ENCODE results near the gene TLCD3B.

Gene TLCD3B

DNA sequence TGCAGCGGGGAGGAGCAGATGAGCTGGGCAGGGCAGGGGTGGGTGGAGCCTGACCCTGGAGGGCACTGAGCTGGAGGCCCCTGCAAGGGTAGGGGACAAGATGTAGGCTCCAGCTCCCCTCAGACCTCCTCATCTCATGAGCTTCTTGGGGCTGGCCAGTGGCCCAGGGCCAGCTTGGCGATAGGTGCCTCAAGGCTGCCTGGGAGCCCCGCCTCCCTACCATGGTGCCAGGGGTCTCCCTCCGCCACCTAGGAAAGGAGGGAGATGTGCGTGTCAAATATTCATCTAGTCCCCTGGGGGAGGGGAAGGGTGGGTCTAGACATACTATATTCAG, 39.5 kb downstream of the TLCD3B start:
- FAIRE-seq (no peak), DNase-seq (ENCODE audit: insufficient read length, low spot score) (no peak)
- TF ChIP-seq, protein P1, sequence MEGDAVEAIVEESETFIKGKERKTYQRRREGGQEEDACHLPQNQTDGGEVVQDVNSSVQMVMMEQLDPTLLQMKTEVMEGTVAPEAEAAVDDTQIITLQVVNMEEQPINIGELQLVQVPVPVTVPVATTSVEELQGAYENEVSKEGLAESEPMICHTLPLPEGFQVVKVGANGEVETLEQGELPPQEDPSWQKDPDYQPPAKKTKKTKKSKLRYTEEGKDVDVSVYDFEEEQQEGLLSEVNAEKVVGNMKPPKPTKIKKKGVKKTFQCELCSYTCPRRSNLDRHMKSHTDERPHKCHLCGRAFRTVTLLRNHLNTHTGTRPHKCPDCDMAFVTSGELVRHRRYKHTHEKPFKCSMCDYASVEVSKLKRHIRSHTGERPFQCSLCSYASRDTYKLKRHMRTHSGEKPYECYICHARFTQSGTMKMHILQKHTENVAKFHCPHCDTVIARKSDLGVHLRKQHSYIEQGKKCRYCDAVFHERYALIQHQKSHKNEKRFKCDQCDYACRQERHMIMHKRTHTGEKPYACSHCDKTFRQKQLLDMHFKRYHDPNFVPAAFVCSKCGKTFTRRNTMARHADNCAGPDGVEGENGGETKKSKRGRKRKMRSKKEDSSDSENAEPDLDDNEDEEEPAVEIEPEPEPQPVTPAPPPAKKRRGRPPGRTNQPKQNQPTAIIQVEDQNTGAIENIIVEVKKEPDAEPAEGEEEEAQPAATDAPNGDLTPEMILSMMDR (IDR thresholded peaks at IDR 0.05; ENCODE audit: insufficient read depth, missing control alignments): no peak

DNA sequence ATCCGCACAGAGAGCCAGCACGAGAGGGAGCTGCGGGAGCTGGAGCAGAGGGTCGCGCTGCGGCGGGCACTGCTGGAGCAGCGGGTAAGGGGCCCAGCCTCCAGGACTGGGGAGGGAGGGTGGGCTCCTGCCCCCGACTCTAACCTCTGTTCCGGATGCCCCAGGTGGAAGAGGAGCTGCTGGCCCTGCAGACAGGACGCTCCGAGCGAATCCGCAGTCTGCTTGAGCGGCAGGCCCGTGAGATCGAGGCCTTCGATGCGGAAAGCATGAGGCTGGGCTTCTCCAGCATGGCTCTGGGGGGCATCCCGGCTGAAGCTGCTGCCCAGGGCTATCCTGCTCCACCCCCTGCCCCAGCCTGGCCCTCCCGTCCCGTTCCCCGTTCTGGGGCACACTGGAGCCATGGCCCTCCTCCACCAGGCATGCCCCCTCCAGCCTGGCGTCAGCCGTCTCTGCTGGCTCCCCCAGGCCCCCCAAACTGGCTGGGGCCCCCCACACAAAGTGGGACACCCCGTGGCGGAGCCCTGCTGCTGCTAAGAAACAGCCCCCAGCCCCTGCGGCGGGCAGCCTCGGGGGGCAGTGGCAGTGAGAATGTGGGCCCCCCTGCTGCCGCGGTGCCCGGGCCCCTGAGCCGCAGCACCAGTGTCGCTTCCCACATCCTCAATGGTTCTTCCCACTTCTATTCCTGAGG, 40.0 kb downstream of the TLCD3B start:
- no peak for FAIRE-seq
- TF ChIP-seq, protein P1 (IDR thresholded peaks at IDR 0.05; ENCODE audit: insufficient read depth, missing control alignments): no peak
- DNase-seq (ENCODE audit: insufficient read length, low spot score): no peak

DNA sequence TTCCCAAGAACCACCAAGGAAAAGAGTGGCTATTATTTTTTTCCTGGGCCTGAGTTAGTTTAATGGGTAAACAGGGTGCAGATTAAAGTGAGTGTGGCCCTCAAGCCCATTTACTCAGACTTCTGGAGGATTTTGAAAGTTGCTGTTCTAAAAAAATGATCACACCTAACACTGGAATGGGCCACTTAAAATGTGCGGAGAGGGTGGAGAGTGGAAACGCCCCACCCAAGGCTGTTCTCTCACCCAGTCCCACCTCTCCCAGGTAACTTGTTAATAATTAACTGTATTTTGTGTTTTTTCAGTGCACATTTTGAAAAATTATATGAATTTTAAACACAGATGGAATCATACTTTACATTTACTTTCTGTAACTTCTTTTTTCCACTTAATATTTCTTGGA, 41.0 kb downstream of the TLCD3B start:
- DNase-seq (ENCODE audit: insufficient read length, low spot score) (no peak), FAIRE-seq (no peak)
- TF ChIP-seq, protein P1 (IDR thresholded peaks at IDR 0.05; ENCODE audit: insufficient read depth, missing control alignments): no peak

DNA sequence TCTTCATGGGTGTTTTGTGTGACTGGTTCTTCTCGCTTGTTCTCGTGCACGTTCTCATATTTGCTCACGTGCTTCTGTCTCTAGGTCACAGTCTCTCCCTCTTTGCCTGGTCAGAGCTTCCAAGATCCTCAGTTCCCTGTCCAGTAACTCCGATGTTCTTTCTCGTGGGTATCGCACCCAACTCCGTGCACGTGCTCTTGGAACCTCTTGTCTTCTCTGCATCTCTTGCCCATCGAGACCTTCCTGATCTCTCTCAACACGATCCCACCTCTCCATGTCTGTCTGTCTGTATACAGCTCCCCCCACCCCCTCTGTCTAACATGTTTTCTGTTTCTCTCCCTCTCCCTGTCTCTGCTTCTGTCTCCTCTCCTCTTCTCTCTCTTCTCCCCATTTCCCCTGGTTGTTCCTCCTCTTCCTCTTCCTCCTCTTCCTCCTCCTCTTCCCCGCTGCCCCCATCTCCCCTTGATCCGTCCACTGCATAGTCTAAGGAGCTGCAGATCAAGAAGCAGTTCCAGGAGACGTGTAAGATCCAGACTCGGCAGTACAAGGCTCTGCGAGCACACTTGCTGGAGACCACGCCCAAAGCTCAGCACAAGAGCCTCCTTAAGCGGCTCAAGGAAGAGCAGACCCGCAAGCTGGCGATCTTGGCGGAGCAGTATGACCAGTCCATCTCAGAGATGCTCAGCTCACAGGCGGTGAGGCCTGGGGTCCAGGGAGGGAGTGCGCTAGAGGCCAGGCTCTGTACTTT, 41.8 kb downstream of the TLCD3B start:
- TF ChIP-seq, protein P1 (IDR thresholded peaks at IDR 0.05; ENCODE audit: insufficient read depth, missing control alignments): no peak
- FAIRE-seq (peak; percentile 85), DNase-seq (ENCODE audit: insufficient read length, low spot score) (peak; percentile 85)

DNA sequence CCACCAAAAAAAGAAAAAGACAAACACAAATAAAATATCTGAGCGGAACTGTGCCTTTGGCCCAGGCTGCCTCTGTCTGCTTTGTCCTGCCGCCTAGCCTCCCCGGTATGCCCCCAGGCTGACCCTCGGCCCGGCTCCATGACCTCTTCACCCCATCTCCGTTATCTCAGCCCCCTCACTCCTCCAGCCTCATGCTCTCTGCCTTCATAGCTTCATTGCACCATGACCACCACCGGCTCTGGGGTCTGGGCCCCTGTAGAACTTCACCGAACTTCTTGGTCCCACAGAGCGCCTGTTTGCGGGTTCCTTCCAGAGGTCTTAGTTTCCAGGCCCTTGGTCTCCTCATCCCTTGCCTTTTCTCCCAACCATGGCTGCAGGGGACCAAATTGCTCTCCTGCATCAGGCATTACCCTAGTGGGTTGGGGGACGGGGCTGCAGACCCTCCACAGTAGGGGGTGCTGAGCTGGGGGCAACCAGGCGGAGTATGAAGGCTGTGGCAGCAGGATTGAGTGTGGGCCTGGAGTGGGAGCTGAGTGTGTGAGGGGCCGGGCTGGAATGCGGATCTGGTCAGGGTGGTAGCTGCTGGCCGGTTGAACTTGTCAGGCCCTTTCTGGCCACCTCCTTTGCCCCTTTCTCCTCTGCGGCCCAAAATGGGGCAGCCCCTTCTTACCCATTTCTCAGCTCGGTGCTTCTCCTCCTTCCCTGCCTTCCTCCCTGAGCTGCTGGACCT, 42.6 kb downstream of the TLCD3B start:
- TF ChIP-seq, protein P1 (IDR thresholded peaks at IDR 0.05; ENCODE audit: insufficient read depth, missing control alignments): no peak
- FAIRE-seq: no peak
- DNase-seq (ENCODE audit: insufficient read length, low spot score): no peak

DNA sequence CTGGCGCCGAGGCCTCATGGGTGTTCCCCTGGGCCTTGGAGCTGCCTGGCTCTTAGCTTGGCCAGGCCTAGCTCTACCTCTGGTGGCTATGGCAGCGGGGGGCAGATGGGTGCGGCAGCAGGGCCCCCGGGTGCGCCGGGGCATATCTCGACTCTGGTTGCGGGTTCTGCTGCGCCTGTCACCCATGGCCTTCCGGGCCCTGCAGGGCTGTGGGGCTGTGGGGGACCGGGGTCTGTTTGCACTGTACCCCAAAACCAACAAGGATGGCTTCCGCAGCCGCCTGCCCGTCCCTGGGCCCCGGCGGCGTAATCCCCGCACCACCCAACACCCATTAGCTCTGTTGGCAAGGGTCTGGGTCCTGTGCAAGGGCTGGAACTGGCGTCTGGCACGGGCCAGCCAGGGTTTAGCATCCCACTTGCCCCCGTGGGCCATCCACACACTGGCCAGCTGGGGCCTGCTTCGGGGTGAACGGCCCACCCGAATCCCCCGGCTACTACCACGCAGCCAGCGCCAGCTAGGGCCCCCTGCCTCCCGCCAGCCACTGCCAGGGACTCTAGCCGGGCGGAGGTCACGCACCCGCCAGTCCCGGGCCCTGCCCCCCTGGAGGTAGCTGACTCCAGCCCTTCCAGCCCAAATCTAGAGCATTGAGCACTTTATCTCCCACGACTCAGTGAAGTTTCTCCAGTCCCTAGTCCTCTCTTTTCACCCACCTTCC, 43.5 kb downstream of the TLCD3B start:
- DNase-seq (ENCODE audit: insufficient read length, low spot score) (no peak), FAIRE-seq (no peak)
- TF ChIP-seq, protein P1 (IDR thresholded peaks at IDR 0.05; ENCODE audit: insufficient read depth, missing control alignments): no peak
